DOHH2 (cell line): ENCODE data around the gene MRS2.

Source experiments
- H3F3A ChIP-seq: fragments of 200-600 bp; sonication (generic), shearing (Covaris generic); 2 replicates; pipeline ENCODE4 v1.6.0; 2016; ENCODE audit warnings: antibody characterized with exemption, mild to moderate bottlenecking; ENCODE audit not compliant: control insufficient read depth, insufficient read depth
- H3K27ac ChIP-seq: fragments of 200-600 bp; sonication (generic); 2 replicates; pipeline ENCODE4 v1.5.1; 2014; ENCODE audit warnings: low read depth, mild to moderate bottlenecking, low read length, moderate library complexity
- H3K27me3 ChIP-seq: fragments of 200-600 bp; sonication (generic); 2 replicates; pipeline ENCODE4 v1.6.1; 2014; ENCODE audit warnings: mild to moderate bottlenecking, low read length, mixed read lengths; ENCODE audit not compliant: control insufficient read depth
- H3K36me3 ChIP-seq: fragments of 200-600 bp; sonication (generic); 2 replicates; pipeline ENCODE4 v1.6.1; 2014; ENCODE audit warnings: mild to moderate bottlenecking, low read length, moderate library complexity, mixed read lengths; ENCODE audit not compliant: control insufficient read depth
- H3K4me1 ChIP-seq: fragments of 200-600 bp; sonication (generic); 2 replicates; pipeline ENCODE4 v1.6.1; 2014; ENCODE audit warnings: mild to moderate bottlenecking, low read length, mixed read lengths; ENCODE audit not compliant: control insufficient read depth
- H3K4me2 ChIP-seq: fragments of 200-600 bp; sonication (generic); 2 replicates; pipeline ENCODE4 v1.6.0; 2014; ENCODE audit warnings: mild to moderate bottlenecking, low read length, moderate library complexity
- H3K4me3 ChIP-seq: fragments of 200-600 bp; sonication (generic); 2 replicates; pipeline ENCODE4 v1.5.1; 2014; ENCODE audit warnings: mild to moderate bottlenecking, low read length, mixed read lengths
- H3K79me2 ChIP-seq: fragments of 200-600 bp; sonication (generic); 2 replicates; pipeline ENCODE4 v1.6.1; 2014; ENCODE audit warnings: mild to moderate bottlenecking, low read length, mixed read lengths; ENCODE audit not compliant: control insufficient read depth
- H3K9me2 ChIP-seq: fragments of 200-600 bp; sonication (generic); replicated peaks from 2 replicates; pipeline ENCODE4 v1.6.1; 2014; ENCODE audit warnings: mild to moderate bottlenecking, low read length, mixed read lengths; ENCODE audit not compliant: control insufficient read depth
- H3K9me3 ChIP-seq: fragments of 200-600 bp; sonication (generic); 2 replicates; pipeline ENCODE4 v1.6.1; 2014; ENCODE audit warnings: antibody characterized with exemption, low read length, mixed read lengths; ENCODE audit not compliant: control insufficient read depth, insufficient read depth
- H4K20me1 ChIP-seq: fragments of 200-600 bp; sonication (generic); 2 replicates; pipeline ENCODE4 v1.6.0; 2014; ENCODE audit warnings: low read depth, mild to moderate bottlenecking, antibody characterized with exemption, low read length, moderate library complexity; ENCODE audit not compliant: control insufficient read depth, insufficient read depth
- EZH2phosphoT487 ChIP-seq: fragments of 200-600 bp; sonication (generic); IDR thresholded peaks from 2 replicates; pipeline ENCODE4 v1.6.1; 2017; ENCODE audit warnings: borderline replicate concordance, mild to moderate bottlenecking, antibody characterized with exemption, low read length, moderate library complexity, mixed read lengths
- TF ChIP-seq, protein P1 (sequence below): fragments of 200-600 bp; sonication (generic); IDR thresholded peaks from one replicate; pipeline ENCODE4 v1.5.1; 2014; ENCODE audit warnings: antibody characterized with exemption, mild to moderate bottlenecking, low read depth, low read length; ENCODE audit not compliant: poor library complexity, severe bottlenecking

Gene MRS2

DNA sequence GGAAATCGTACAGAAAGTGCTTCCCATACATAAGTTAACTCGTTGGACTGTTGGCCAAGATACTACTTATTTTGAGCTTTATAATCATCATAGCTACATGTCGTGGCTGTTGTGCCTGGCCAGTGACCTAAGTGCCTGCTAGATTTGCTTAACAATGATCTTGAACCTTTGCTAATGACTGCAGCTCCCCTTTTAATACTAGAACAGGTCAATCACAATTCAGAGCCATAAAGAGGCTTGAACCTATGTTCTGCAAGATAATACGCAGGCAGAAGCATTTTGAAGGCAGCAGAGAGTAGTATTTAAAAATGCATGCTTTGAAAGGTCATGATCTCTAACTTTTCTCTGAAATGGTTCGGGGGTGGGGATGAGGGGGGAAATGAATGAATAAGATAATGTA lies 2.5 kb downstream of the MRS2 start:
- Histone ChIP-seq H3K79me2 (peaks cover 62% of the 10 kb centered on the region), H3K9me2 (no peaks in the 10 kb centered on the region), H3K4me3 (no peak overlapping the region), H3F3A (0 out of 2 replicates have a peak, but pooled peaks cover 3% of the 10 kb centered on the region), H3K4me2 (no peak overlapping the region), H3K9me3 (no peaks in the 10 kb centered on the region), H3K36me3 (peaks cover 52% of the 10 kb centered on the region), H4K20me1 (peaks cover 5% of the 10 kb centered on the region; the same call in 1 of the 2 replicates), H3K4me1 (peaks cover 26% of the 10 kb centered on the region), H3K27ac (no peak overlapping the region), H3K27me3 (no peaks in the 10 kb centered on the region)
- TF ChIP-seq, protein P1, sequence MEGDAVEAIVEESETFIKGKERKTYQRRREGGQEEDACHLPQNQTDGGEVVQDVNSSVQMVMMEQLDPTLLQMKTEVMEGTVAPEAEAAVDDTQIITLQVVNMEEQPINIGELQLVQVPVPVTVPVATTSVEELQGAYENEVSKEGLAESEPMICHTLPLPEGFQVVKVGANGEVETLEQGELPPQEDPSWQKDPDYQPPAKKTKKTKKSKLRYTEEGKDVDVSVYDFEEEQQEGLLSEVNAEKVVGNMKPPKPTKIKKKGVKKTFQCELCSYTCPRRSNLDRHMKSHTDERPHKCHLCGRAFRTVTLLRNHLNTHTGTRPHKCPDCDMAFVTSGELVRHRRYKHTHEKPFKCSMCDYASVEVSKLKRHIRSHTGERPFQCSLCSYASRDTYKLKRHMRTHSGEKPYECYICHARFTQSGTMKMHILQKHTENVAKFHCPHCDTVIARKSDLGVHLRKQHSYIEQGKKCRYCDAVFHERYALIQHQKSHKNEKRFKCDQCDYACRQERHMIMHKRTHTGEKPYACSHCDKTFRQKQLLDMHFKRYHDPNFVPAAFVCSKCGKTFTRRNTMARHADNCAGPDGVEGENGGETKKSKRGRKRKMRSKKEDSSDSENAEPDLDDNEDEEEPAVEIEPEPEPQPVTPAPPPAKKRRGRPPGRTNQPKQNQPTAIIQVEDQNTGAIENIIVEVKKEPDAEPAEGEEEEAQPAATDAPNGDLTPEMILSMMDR: no peak
- no peak for TF ChIP-seq EZH2phosphoT487

DNA sequence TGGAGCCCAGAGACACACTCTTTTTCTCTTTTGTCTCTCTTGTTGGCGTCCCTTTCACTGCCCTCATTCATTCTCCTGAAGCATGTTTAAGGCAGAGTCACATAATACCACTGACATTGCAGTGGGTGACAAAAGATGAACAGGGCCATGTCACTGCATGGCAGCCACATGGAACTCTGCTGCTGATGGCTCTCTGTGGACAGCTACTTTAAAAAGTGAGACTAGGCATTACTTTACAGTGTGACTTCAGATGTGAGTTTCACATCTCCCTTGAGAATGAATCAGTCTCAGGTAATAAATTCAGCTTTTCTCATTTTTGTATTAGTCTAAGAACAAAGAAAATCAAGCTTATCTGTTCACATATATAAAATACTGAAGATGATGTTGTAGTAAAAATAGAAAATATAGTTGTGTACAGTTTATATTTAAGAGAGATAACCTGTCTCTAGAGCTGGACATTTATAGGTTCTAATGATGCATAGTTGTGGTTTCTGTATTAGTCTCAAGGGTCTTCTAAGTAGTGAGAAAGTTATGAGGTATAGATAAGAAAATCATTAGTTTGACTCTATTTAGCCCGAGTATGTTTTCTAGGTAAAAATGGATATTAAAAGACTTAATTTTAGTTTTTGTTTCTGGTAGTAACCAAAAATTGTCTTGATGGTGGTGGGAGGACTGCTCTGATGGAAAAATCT lies 6.1 kb downstream of the MRS2 start:
- Histone ChIP-seq H3K27me3 (no peaks in the 10 kb centered on the region), H3K4me1 (peaks cover 9% of the 10 kb centered on the region), H3K9me2 (no peaks in the 10 kb centered on the region), H3K27ac (no peak overlapping the region), H3K4me2 (no peak overlapping the region), H3K9me3 (no peaks in the 10 kb centered on the region), H3K36me3 (peaks cover 80% of the 10 kb centered on the region), H3F3A (0 out of 2 replicates have a peak, but pooled peaks cover 3% of the 10 kb centered on the region), H3K4me3 (no peak overlapping the region), H3K79me2 (peaks cover 45% of the 10 kb centered on the region), H4K20me1 (peaks cover 5% of the 10 kb centered on the region; the same call in 1 of the 2 replicates)
- no peak for TF ChIP-seq EZH2phosphoT487
- TF ChIP-seq, protein P1: no peak

DNA sequence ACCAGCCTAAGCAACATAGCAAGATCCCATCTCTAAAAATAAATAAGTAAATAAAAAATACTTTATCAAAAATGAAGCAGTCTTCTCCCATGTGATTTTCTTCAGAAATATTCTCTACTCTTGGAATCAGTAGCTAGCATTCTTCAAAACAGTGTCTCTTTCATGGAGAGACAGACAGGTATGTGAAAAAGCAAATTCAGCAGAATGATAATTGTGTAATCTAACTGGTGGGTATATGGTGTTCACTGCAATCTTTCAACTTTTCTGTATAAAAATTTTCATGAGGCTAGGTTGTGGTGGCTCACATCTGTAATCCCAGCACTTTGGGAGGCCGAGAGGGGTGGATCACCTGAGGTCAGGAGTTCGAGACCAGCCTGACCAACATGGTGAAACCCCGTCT lies 7.9 kb downstream of the MRS2 start:
- Histone ChIP-seq H3K79me2 (peaks cover 28% of the 10 kb centered on the region), H3K27ac (no peak overlapping the region), H3K4me1 (no peaks in the 10 kb centered on the region), H4K20me1 (no peaks in the 10 kb centered on the region), H3K4me2 (no peak overlapping the region), H3K27me3 (no peaks in the 10 kb centered on the region), H3K9me2 (no peaks in the 10 kb centered on the region), H3K36me3 (peaks cover 77% of the 10 kb centered on the region), H3F3A (0 out of 2 replicates have a peak, but pooled peaks cover 3% of the 10 kb centered on the region), H3K4me3 (no peak overlapping the region), H3K9me3 (no peaks in the 10 kb centered on the region)
- TF ChIP-seq EZH2phosphoT487: no peak
- TF ChIP-seq, protein P1: no peak
